ENCODE data around the gene C5orf52.

GRCh38 chr5:157648275-157648990, 22.9 kb upstream of the C5orf52 start:
- TF ChIP-seq, protein P1, sequence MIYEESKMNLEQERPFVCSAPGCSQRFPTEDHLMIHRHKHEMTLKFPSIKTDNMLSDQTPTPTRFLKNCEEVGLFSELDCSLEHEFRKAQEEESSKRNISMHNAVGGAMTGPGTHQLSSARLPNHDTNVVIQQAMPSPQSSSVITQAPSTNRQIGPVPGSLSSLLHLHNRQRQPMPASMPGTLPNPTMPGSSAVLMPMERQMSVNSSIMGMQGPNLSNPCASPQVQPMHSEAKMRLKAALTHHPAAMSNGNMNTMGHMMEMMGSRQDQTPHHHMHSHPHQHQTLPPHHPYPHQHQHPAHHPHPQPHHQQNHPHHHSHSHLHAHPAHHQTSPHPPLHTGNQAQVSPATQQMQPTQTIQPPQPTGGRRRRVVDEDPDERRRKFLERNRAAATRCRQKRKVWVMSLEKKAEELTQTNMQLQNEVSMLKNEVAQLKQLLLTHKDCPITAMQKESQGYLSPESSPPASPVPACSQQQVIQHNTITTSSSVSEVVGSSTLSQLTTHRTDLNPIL (CRISPR knock-in tag; IDR thresholded peaks at IDR 0.05; ENCODE audit: low read depth): no peak
- TF ChIP-seq OSR1 (CRISPR knock-in tag; IDR thresholded peaks at IDR 0.05): no peak
- no peak for TF ChIP-seq ISL1 (CRISPR knock-in tag; IDR thresholded peaks at IDR 0.05)
- no peak for TF ChIP-seq ZFP3 (CRISPR knock-in tag; IDR thresholded peaks at IDR 0.05)
